ENCODE measurements around the gene MATCAP1. TPM values are rescaled to one million over a fixed set of nuclear protein-coding genes. Genes with fewer than 3 reads are reported as not detected.

MATCAP1 gene
- total and polyA plus RNA-seq, 10 of the 15 experiments (the other 5 are each of a cell fraction or from before 2014, with no cell fraction given) = 2.8 to 25.8 (median 8.6) TPM

- TF ChIP-seq, protein P1, sequence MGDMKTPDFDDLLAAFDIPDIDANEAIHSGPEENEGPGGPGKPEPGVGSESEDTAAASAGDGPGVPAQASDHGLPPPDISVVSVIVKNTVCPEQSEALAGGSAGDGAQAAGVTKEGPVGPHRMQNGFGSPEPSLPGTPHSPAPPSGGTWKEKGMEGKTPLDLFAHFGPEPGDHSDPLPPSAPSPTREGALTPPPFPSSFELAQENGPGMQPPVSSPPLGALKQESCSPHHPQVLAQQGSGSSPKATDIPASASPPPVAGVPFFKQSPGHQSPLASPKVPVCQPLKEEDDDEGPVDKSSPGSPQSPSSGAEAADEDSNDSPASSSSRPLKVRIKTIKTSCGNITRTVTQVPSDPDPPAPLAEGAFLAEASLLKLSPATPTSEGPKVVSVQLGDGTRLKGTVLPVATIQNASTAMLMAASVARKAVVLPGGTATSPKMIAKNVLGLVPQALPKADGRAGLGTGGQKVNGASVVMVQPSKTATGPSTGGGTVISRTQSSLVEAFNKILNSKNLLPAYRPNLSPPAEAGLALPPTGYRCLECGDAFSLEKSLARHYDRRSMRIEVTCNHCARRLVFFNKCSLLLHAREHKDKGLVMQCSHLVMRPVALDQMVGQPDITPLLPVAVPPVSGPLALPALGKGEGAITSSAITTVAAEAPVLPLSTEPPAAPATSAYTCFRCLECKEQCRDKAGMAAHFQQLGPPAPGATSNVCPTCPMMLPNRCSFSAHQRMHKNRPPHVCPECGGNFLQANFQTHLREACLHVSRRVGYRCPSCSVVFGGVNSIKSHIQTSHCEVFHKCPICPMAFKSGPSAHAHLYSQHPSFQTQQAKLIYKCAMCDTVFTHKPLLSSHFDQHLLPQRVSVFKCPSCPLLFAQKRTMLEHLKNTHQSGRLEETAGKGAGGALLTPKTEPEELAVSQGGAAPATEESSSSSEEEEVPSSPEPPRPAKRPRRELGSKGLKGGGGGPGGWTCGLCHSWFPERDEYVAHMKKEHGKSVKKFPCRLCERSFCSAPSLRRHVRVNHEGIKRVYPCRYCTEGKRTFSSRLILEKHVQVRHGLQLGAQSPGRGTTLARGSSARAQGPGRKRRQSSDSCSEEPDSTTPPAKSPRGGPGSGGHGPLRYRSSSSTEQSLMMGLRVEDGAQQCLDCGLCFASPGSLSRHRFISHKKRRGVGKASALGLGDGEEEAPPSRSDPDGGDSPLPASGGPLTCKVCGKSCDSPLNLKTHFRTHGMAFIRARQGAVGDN (IDR thresholded peaks at IDR 0.05) = peak; percentile 86
- TF ChIP-seq HSF1 (IDR thresholded peaks at IDR 0.05; ENCODE audit: low read depth, low read length) = no peak
- no peak for TF ChIP-seq STAT1 (conservative IDR thresholded peaks at IDR 0.05)
- TF ChIP-seq, protein P2, sequence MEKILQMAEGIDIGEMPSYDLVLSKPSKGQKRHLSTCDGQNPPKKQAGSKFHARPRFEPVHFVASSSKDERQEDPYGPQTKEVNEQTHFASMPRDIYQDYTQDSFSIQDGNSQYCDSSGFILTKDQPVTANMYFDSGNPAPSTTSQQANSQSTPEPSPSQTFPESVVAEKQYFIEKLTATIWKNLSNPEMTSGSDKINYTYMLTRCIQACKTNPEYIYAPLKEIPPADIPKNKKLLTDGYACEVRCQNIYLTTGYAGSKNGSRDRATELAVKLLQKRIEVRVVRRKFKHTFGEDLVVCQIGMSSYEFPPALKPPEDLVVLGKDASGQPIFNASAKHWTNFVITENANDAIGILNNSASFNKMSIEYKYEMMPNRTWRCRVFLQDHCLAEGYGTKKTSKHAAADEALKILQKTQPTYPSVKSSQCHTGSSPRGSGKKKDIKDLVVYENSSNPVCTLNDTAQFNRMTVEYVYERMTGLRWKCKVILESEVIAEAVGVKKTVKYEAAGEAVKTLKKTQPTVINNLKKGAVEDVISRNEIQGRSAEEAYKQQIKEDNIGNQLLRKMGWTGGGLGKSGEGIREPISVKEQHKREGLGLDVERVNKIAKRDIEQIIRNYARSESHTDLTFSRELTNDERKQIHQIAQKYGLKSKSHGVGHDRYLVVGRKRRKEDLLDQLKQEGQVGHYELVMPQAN (conservative IDR thresholded peaks at IDR 0.05) = peak; percentile 44
- peak; percentile 99 for TF ChIP-seq HDAC6 (IDR thresholded peaks at IDR 0.05; ENCODE audit: unreplicated experiment)
- TF ChIP-seq BACH1 (IDR thresholded peaks at IDR 0.05; ENCODE audit: borderline replicate concordance) = peak; percentile 52
- no peak for TF ChIP-seq NR2C2 (IDR thresholded peaks at IDR 0.05; ENCODE audit: borderline replicate concordance, control insufficient read depth, insufficient read length, low read depth)
- TF ChIP-seq ESRRA (IDR thresholded peaks at IDR 0.05; ENCODE audit: low read length) = no peak
- no peak for TF ChIP-seq NR2F1 (conservative IDR thresholded peaks at IDR 0.05)
- no peak for TF ChIP-seq MTA2 (IDR thresholded peaks at IDR 0.05; ENCODE audit: low read depth)
- peak; percentile 68; the same call in 1 of the 2 replicates for TF ChIP-seq POLR2A (IDR thresholded peaks at IDR 0.05; ENCODE audit: low read depth, low read length)
- TF ChIP-seq SMC3 (IDR thresholded peaks at IDR 0.05; ENCODE audit: borderline replicate concordance, low read length) = no peak
- TF ChIP-seq, protein P3, sequence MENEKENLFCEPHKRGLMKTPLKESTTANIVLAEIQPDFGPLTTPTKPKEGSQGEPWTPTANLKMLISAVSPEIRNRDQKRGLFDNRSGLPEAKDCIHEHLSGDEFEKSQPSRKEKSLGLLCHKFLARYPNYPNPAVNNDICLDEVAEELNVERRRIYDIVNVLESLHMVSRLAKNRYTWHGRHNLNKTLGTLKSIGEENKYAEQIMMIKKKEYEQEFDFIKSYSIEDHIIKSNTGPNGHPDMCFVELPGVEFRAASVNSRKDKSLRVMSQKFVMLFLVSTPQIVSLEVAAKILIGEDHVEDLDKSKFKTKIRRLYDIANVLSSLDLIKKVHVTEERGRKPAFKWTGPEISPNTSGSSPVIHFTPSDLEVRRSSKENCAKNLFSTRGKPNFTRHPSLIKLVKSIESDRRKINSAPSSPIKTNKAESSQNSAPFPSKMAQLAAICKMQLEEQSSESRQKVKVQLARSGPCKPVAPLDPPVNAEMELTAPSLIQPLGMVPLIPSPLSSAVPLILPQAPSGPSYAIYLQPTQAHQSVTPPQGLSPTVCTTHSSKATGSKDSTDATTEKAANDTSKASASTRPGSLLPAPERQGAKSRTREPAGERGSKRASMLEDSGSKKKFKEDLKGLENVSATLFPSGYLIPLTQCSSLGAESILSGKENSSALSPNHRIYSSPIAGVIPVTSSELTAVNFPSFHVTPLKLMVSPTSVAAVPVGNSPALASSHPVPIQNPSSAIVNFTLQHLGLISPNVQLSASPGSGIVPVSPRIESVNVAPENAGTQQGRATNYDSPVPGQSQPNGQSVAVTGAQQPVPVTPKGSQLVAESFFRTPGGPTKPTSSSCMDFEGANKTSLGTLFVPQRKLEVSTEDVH (IDR thresholded peaks at IDR 0.05; ENCODE audit: low read depth, partially characterized antibody) = no peak
- no peak for TF ChIP-seq ZNF24 (IDR thresholded peaks at IDR 0.05)
- peak; percentile 82 for TF ChIP-seq CHD2 (IDR thresholded peaks at IDR 0.05; ENCODE audit: borderline replicate concordance, low read depth, low read length)
- TF ChIP-seq DPF2 (IDR thresholded peaks at IDR 0.05) = peak; percentile 79
- TF ChIP-seq NFIC (IDR thresholded peaks at IDR 0.05; ENCODE audit: low read depth, low read length) = no peak
- TF ChIP-seq HCFC1 (IDR thresholded peaks at IDR 0.05; ENCODE audit: low read length) = no peak
- no peak for TF ChIP-seq CHD1 (IDR thresholded peaks at IDR 0.05; ENCODE audit: low read depth, low read length)
These were observed 20.4 kb downstream of the MATCAP1 start (continued) for GRCh38 chr16:67163164-67163998.
